KG1 (cell line): ENCODE results near the gene CNOT8.
"Not testable (repeated sequence)": the region's sequence is repeated elsewhere in the genome, so short reads cannot be mapped to it uniquely, and the experiment has no call there.

Experiments
- DNase-seq: peaks from one replicate; lab custom pipeline; 2025; lab: John Stamatoyannopoulos, UW

CNOT8 gene

GRCh38 chr5:154858297-154858971, at the start of gene CNOT8:
Gene CNOT8 (plus strand): TSS chr5:154858627. CDS start chr5:154863279, 4,652 bp downstream.
- DNase-seq = peak; percentile 76

- DNase-seq = no peak
Measured at GRCh38 chr5:154811239-154811638, 47.2 kb upstream of the CNOT8 start.

GRCh38 chr5:154811653-154812465, 46.6 kb upstream of the CNOT8 start:
- no peak for DNase-seq

DNA sequence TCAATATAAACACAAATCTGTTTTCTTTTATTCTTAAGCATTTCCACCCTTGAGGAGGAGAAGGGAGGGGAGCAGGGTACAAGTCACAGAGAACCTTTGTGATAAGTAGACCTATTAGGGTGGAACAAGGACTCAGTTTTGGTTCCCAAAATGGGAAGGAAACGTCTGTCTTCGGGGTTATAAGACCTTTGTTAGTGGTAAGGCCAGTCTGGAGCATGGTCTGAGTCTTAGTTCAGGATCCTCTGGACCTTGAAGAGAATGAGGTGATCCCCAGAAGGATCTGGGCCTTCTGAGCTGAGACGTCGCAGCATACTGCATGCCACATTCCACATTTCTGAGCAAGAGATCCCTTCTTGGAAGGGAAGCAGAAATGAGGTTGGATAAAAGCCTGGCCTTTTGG, 45.3 kb upstream of the CNOT8 start:
- DNase-seq = no peak

DNA sequence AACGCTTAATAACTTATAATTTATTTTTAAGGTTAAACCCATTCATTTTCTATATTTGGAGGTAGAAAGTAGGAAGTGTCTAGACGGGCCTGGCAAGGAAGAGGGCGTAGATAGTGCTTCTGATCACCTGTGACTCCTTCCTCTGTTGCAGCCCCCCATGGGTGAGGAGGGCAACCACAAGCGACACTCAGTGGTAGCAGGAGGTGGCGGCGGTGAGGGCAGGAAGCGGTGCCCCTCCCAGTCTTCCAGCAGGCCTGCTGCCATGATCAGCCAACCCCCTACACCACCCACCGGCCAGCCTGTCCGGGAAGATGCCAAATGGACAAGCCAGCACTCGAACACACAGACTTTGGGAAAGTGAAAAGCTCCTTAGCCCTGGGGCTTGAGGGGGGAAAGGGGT, 44.7 kb upstream of the CNOT8 start:
- DNase-seq = no peak

- DNase-seq = no peak
Measured at GRCh38 chr5:154815025-154815424, 43.4 kb upstream of the CNOT8 start.

GRCh38 chr5:154815684-154816247, 42.7 kb upstream of the CNOT8 start:
- DNase-seq = no peak

- no peak for DNase-seq
Measured at GRCh38 chr5:154816891-154817492, 41.4 kb upstream of the CNOT8 start.

DNA sequence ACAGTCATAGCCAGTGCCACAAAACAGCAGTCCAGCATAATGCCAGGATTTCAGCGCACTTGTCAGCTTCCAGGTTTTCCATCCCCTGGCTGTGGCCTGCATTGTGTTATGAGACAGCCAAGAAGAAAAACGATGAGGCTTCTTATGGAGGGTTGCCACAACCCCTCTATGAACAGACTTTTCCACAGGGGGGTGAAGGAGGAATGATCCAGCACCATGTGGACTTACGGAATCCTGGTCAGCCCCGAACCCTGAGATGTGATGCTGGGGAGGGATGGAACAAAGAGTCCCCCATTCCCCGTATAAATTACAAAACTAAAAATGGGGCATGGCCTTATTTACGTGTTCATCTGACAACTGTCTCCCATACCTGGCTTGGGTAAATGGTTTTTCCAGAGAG, 40.6 kb upstream of the CNOT8 start:
- DNase-seq = no peak

DNA sequence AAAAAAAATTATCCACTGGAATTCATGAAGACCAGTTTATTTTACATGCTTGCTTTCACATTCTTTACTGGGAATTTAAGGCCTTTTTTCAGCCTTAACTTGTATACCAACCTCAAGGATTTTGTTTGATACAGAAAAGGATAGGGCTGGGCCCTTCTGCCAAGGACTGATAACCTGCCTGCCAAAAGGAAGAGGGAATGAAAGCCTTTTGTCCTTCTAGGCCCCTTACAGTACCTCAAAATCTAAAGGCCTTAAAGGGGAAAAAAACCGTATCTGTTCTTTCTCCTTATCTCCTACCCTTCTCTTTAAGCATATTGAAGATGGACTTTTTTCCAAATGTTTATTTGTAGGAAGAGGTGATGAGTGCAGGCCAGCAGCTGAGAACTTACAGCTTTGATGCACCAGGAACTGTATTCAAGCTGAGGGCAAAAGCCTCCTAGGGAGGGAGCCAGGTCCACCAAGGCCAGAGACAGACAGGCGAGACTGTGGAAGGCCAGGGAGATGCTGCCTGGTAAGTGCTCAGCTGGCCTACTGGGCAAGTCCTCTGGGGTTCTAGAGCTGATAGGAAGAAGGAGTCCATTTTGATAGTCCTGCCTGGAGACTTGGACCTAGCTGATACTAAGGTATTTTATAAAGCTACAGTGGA, 39.8 kb upstream of the CNOT8 start:
- DNase-seq = no peak

DNA sequence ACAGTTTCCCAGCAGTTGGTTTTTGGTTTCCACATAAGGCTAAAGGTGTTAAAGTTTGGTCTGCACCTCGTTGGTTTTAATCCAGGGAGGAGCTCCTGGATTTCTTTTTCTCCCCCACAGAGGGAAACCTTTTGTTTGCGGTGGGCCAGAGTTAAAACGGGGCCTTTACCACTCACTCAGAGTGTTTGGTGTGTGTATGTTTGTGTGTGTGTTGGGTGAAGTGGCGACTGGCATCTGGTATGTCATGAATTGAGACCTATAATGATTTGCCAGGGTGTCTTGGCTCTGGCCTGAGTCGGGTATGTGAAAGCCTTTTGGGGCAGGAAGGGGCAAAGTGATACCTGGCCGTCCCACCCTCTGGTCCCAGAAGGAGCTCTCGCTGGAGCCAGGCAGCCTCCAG, 38.9 kb upstream of the CNOT8 start:
- DNase-seq = no peak

- no peak for DNase-seq
Measured at GRCh38 chr5:154820383-154820782, 38.0 kb upstream of the CNOT8 start.

DNA sequence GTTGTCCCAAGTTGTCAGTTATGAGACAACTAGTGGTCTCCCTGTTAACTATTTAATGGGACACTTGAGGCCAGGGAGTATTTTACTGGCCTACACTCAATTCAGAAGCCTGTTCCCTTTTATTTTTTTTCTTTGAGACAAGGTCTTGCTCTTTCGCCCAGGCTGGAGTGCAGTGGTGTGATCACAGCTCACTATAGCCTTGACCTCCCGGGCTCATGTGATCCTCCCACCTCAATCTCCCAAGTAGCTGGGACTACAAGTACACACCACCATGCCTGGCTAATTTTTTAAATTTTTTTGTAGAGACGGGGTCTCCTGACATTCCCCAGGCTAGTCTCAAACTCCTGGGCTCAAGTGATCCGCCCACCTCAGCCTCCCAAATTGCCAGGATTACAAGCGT, 35.5 kb upstream of the CNOT8 start:
- DNase-seq = not testable (repeated sequence)

DNA sequence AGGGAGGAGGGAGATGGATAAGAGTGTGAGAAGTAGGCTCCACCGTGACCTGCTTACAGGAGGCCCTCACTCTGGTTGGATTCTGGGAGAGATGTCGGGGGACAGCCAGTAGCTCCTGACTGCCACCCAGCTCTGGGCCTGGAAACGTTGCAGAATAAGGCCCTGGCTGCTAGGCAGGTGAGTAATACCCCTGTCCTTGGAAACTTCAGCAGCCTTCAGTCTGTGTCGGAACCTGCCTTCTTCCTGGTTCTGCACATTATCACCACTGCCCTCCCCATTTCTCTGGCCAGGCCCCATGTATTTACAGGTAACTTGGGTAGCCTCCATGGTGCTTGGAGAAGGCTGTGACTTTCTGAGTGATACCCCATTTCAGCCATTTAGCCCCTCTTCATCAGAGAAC, 34.8 kb upstream of the CNOT8 start:
- no peak for DNase-seq

DNA sequence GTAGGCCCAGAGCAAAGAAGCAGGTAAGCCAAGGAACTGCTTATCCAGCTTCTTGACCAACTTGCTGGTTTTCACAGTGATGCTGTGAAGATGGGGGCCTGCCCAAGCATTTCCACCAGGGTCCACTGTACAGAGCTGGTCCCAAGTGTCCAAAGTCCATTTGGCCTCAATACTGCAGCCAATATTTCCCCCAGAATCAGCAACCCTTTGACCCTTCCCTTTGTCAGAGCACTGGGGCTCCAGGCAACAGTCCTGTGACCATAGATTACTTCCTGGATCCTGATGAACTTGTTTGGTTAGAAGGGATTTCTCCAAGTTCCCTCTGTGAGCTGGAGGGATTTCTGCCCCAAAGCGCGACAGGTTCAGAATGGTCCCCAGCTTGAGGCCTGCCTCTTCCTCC, 34.4 kb upstream of the CNOT8 start:
- DNase-seq = no peak

DNA sequence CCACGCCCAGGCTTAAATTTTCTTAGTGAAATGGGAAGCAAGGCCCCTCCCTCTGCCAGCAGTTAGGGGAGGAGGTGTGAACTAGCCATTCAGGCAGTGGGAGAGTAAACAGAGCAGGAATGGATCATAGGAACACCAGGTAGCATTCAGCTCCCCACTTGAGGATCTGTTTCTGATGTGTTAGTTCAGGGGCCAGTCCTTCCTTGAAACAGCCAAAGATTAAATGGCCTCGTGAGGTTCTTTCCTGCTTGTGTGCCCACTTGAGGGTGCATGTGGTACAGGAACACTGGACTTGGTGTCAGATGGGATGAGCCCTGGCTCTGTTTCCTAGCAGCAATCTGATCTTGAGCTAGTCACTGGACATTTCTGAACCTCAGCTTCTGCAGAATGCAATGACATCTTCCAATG, 29.2 kb upstream of the CNOT8 start:
- DNase-seq = no peak

GRCh38 chr5:154829589-154830218, 28.7 kb upstream of the CNOT8 start:
- no peak for DNase-seq

- no peak for DNase-seq
Measured at GRCh38 chr5:154830219-154830595, 28.2 kb upstream of the CNOT8 start.

- DNase-seq = no peak
Measured at GRCh38 chr5:154830596-154830995, 27.8 kb upstream of the CNOT8 start.

GRCh38 chr5:154831451-154831850, 27.0 kb upstream of the CNOT8 start:
- no peak for DNase-seq

DNA sequence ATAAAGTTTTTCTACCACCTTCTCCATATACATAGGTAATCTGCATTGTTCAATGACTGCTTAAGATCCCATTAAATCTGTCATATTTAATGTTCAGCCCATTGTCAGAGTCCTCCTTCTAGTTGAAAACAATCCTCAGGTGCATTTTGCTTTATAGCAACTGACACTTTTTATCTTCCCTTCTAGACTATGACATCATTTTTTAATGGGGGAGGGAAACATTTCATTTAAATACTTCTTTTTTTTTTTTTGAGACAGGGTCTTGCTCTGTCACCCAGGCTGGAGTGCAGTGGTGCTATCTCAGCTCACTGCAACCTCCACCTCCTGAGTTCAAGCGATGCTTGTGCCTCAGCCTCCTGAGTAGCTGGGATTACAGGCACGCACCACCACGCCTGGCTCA, 25.6 kb upstream of the CNOT8 start:
- not testable (repeated sequence) for DNase-seq

GRCh38 chr5:154834053-154834452, 24.4 kb upstream of the CNOT8 start:
- DNase-seq = no peak
